HG03378 (cell line): Measurements from ENCODE around the gene SLC2A5.

Experiments
- ATAC-seq: cut with Tn5 transposase; IDR thresholded peaks from one replicate; pipeline ENCODE4 v1.9.1; 2021; ENCODE audit warnings: mild to moderate bottlenecking, moderate library complexity; ENCODE audit not compliant: unreplicated experiment

The SLC2A5 gene

GRCh38 chr1:9093091-9093490, 23.7 kb upstream of the SLC2A5 start:
- no peak for ATAC-seq

GRCh38 chr1:9088807-9089206, 19.4 kb upstream of the SLC2A5 start:
- ATAC-seq = no peak

- ATAC-seq = no peak
These were observed 18.1 kb upstream of the SLC2A5 start for GRCh38 chr1:9087411-9088125.

- ATAC-seq = no peak
These were observed 17.4 kb upstream of the SLC2A5 start for GRCh38 chr1:9086796-9087195.

- ATAC-seq = no peak
These were observed 16.6 kb upstream of the SLC2A5 start for GRCh38 chr1:9086045-9086444.

- no peak for ATAC-seq
These were observed 16.0 kb upstream of the SLC2A5 start for GRCh38 chr1:9085306-9085940.

DNA sequence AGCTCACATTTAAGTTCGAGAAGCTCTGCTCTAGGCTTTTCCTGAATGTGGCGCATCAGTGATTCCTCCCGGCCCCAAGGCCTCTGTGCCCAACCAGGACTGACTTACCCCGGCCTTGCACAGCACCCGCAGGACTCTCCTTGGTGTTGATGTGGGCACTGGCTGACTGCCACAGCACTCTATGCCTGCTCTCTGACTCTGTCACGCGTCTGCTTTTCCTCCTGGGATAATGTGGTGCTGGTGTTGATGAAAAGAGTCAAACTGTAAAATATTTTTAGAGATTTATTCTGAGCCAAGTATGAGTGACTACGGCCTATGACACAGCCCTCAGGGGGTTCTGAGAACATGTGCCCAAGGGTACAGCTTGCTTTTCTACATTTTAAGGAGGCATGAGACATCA, 15.5 kb upstream of the SLC2A5 start:
- no peak for ATAC-seq

- no peak for ATAC-seq
These were observed 12.0 kb upstream of the SLC2A5 start for GRCh38 chr1:9081473-9081872.

DNA sequence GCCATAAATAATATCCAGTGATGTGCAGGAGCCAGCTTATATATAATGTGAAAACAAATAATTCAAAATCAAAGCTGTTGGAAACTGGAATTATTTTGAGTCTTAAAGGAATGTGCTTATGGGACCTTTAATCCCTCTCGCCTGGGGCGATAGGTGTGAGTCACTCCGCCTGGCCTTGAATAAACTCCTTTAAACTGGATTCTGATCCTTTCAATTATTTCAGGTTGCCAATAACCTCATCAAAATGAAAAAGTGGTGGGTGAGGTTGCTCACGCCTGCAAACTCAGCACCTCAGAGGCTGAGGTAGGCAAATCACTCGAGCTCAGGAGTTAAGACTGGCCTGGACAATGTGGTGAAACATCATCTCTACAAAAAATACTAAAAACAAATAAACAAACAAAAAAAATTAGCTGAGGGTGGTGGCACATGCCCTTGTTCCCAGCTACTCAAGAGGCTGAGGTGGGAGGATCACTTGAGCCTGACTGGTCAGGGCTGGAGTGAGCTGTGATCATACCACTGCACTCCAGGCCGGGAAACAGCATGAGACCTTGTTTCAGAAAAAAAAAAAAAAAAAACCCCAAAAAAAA, 11.4 kb upstream of the SLC2A5 start:
- ATAC-seq = no peak

- ATAC-seq = no peak
These were observed 10.7 kb upstream of the SLC2A5 start for GRCh38 chr1:9079988-9080704.

- ATAC-seq = no peak
These were observed 9.5 kb upstream of the SLC2A5 start for GRCh38 chr1:9078752-9079500.

DNA sequence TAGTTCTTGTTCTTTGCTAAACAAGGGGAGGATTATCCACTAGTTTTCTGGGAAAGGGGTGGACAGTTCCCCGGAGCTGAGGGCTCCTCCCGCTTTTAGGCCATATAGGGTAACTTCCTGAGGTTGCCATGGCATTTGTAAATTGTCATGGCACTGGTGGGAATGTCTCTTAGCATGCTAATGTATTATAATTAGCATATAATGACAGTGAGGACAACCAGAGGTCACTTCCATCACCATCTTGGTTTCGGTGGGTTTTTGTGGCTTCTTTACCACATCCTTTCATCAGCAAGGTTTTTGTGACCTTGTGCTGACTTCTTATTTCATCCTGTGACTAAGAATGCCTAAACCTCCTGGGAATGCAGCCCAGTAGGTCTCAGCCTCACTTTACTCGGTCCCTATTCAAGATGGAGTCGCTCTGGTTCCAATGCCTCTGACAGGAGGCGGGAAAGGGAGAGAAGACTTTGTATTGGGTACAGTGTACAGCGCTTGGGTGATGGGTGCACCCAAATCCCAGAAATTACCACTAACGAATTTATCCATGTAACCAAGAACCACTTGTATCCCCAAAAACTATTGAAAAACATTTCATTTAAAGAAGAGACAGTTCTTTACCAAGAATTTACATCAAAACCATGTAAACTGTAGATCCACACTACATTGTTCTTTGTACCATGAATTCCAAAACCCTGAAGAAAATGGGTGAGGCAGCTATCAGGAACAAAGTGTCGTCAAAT, 8.7 kb upstream of the SLC2A5 start:
- no peak for ATAC-seq

- ATAC-seq = no peak
These were observed 5.6 kb upstream of the SLC2A5 start for GRCh38 chr1:9075022-9075421.

DNA sequence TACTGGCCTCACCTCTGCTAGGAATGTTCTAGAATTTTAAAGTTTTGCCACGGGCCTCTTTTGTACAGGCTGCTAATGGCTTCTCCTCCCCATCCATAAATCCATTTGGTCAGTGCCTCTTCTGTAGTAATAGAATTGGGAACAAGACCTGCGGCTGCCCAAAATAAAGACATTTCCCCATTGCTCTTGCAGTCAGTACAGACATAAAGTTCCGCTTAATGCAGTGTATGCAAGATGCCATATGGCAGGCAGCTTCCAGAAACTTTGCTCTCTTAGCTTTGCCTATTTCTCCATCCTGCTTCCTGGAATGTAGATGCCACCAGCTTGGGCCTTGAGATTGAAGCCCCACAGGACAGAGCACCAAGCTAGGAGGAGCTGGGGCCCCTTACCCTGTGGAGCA, 3.7 kb upstream of the SLC2A5 start:
- no peak for ATAC-seq

GRCh38 chr1:9071554-9072235, 2.3 kb upstream of the SLC2A5 start:
- ATAC-seq = no peak

GRCh38 chr1:9070486-9070885, 1.1 kb upstream of the SLC2A5 start:
- no peak for ATAC-seq

DNA sequence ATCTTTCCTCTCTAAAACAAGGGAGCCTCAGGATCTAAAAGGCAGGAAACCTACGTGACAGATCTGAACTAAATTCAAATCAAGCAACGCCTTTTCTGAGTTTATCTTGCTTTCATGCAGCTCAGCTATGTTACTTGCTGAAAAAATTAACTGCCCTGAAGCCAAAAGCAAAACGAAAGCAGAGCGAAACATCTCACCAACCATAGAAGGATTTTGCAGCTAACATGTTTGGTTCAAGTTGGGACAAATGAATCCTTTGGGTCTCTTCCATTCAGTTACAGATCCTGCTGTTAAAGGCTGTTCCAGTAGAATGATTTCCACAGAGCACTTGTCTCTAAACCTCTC, 482 bp downstream of the SLC2A5 start:
- no peak for ATAC-seq

- no peak for ATAC-seq
These were observed 2.3 kb downstream of the SLC2A5 start for GRCh38 chr1:9066945-9067807.

DNA sequence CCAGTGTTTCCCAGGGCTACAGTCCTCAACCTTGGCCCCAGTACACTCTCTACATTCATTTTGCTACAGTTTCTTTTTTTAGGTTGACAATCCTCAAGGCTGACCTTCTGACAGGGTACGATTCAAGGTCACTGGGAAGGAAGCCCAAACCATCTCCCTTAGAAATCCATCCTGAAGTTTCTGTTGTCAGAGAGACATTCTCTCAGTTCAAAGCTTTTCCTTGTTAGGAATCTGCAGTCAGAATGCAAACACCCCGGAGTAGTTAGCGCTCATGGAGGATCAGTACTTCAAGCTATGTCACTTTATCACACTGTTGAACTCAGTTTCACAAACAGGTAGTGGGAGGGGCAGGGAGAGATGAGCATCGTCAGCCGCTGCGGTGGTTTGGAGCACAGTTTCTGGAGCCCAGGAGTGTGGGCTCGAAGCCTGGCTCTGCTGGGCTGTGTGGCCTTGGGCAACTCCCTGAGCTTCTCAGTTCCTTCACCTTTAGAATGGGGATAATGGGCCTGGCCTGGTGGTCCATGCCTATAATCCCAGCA, 4.2 kb downstream of the SLC2A5 start:
- ATAC-seq = no peak
